Measurements from ENCODE around the gene KREMEN2.

DNA sequence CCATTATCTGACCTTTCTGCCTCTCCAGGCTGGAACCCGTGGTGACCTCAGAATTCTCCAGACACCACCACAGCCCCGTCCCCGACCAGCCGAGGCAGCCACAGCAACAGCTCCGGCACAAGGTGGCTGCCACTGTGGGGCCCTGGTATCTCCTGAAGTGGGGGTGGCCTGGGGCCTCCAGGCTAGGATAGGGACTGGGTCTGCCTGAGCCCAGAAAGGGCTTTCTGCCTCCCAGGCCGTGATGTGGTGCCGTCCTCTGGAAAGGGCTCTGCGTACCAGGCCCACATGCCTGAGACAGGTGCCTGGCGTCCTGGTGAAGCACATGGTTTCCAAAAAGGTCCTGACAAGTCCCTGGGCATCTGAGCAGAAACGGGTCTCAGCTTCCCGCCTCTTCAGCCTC lies 35.3 kb upstream of the KREMEN2 start:
- TF ChIP-seq POLR2A (IDR thresholded peaks at IDR 0.05; ENCODE audit: extremely low read depth, insufficient read length) (no peak), MYC (IDR thresholded peaks at IDR 0.05; ENCODE audit: low read depth, low read length) (no peak)
- TF ChIP-seq, protein P1, sequence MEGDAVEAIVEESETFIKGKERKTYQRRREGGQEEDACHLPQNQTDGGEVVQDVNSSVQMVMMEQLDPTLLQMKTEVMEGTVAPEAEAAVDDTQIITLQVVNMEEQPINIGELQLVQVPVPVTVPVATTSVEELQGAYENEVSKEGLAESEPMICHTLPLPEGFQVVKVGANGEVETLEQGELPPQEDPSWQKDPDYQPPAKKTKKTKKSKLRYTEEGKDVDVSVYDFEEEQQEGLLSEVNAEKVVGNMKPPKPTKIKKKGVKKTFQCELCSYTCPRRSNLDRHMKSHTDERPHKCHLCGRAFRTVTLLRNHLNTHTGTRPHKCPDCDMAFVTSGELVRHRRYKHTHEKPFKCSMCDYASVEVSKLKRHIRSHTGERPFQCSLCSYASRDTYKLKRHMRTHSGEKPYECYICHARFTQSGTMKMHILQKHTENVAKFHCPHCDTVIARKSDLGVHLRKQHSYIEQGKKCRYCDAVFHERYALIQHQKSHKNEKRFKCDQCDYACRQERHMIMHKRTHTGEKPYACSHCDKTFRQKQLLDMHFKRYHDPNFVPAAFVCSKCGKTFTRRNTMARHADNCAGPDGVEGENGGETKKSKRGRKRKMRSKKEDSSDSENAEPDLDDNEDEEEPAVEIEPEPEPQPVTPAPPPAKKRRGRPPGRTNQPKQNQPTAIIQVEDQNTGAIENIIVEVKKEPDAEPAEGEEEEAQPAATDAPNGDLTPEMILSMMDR (IDR thresholded peaks at IDR 0.05; ENCODE audit: low read depth, low read length): no peak

Data from NB4 (cell line).